Stimulated activated CD4-positive, alpha-beta T cell treated with anti-CD3 and anti-CD28 coated beads, Interleukin-1b, Interleukin-23, amount 100 ng/mL, for 48 hours (primary cell): ENCODE data around the gene SCAP.
"Not testable (repeated sequence)": the region's sequence is repeated elsewhere in the genome, so short reads cannot be mapped to it uniquely, and the experiment has no call there.

Source experiments
- DNase-seq: peaks from one replicate; pipeline ENCODE4 v3.0.0-alpha.2; 2020

SCAP gene

GRCh38 chr3:47394140-47394870, 81.4 kb downstream of the SCAP start:
- no peak for DNase-seq

GRCh38 chr3:47392933-47393332, 82.8 kb downstream of the SCAP start:
- DNase-seq, result no peak

- DNase-seq, result no peak
These were observed 89.9 kb downstream of the SCAP start for GRCh38 chr3:47385796-47386195.

GRCh38 chr3:47385007-47385406, 90.7 kb downstream of the SCAP start:
- DNase-seq, result no peak

GRCh38 chr3:47384425-47384824, 91.3 kb downstream of the SCAP start:
- DNase-seq, result no peak

- peak; percentile 79 for DNase-seq
These were observed 94.2 kb downstream of the SCAP start for GRCh38 chr3:47381317-47382157.

GRCh38 chr3:47380601-47381316, 95.0 kb downstream of the SCAP start, which contains the start of gene PTPN23:
Gene PTPN23, plus strand, starts transcription at chr3:47381021. Its CDS starts 76 bp downstream, at chr3:47381097.
- DNase-seq, result peak; percentile 99

- no peak for DNase-seq
These were observed 95.6 kb downstream of the SCAP start for GRCh38 chr3:47380026-47380600.

- DNase-seq, result no peak
These were observed 96.3 kb downstream of the SCAP start for GRCh38 chr3:47379411-47379899.

GRCh38 chr3:47378869-47379268, 96.9 kb downstream of the SCAP start:
- DNase-seq, result no peak

- no peak for DNase-seq
These were observed 98.6 kb downstream of the SCAP start for GRCh38 chr3:47377186-47377585.

GRCh38 chr3:47376393-47376792, 99.3 kb downstream of the SCAP start:
- no peak for DNase-seq

GRCh38 chr3:47374587-47374986, 101.2 kb downstream of the SCAP start:
- no peak for DNase-seq

GRCh38 chr3:47370887-47371697, 104.6 kb downstream of the SCAP start:
- DNase-seq, result no peak

GRCh38 chr3:47370020-47370419, 105.7 kb downstream of the SCAP start:
- DNase-seq, result not testable (repeated sequence)

GRCh38 chr3:47367631-47368030, 108.1 kb downstream of the SCAP start:
- no peak for DNase-seq

- no peak for DNase-seq
These were observed 108.9 kb downstream of the SCAP start for GRCh38 chr3:47366833-47367232.

- DNase-seq, result no peak
These were observed 110.3 kb downstream of the SCAP start for GRCh38 chr3:47365213-47366153.
